ENCODE data around the gene TMCC2.

Gene TMCC2

GRCh38 chr1:205312866-205313562 is 85.3 kb downstream of the TMCC2 start:
- CTCF ChIA-PET, result interaction anchor here (0.6 to 1.5 kb wide), 3 partner anchors 16 to 39 kb away, joined by 3 to 10 read pairs (median 6); no protein-coding TSS in a partner anchor
- POLR2A ChIA-PET (ENCODE audit: low non-redundant PET), result no interaction called here
- peak overlapping the region; percentile 48 for H3K27ac ChIP-seq
- DNase-seq (ENCODE audit: low spot score), result no peak
- no peak for TF ChIP-seq CTCF (conservative IDR thresholded peaks at IDR 0.05; ENCODE audit: low read depth)

- no peak for TF ChIP-seq CTCF (conservative IDR thresholded peaks at IDR 0.05; ENCODE audit: low read depth)
- ChIA-PET CTCF (interaction anchor here (0.6 to 1.5 kb wide), 4 partner anchors 11 to 40 kb away, joined by 3 to 10 read pairs (median 4); no protein-coding TSS in a partner anchor), POLR2A (ENCODE audit: low non-redundant PET) (no interaction called here)
- peak overlapping the region; percentile 48 for H3K27ac ChIP-seq
- no peak for DNase-seq (ENCODE audit: low spot score)
These were observed 86.0 kb downstream of the TMCC2 start for GRCh38 chr1:205313563-205314308.

GRCh38 chr1:205315008-205315618 is 87.4 kb downstream of the TMCC2 start:
- ChIA-PET CTCF (interaction anchor here (0.8 kb wide), 1 partner anchor 42 kb away, joined by 5 read pairs; no protein-coding TSS in a partner anchor), POLR2A (ENCODE audit: low non-redundant PET) (no interaction called here)
- peak overlapping the region; percentile 44 for H3K27ac ChIP-seq
- DNase-seq (ENCODE audit: low spot score), result no peak
- no peak for TF ChIP-seq CTCF (conservative IDR thresholded peaks at IDR 0.05; ENCODE audit: low read depth)

GRCh38 chr1:205316161-205316566 is 88.4 kb downstream of the TMCC2 start:
- CTCF ChIA-PET, result no interaction called here
- no peak for TF ChIP-seq CTCF (conservative IDR thresholded peaks at IDR 0.05; ENCODE audit: low read depth)
- POLR2A ChIA-PET (ENCODE audit: low non-redundant PET), result no interaction called here
- DNase-seq (ENCODE audit: low spot score), result no peak
- peak overlapping the region; percentile 98 for H3K27ac ChIP-seq

GRCh38 chr1:205317311-205317917 is 89.7 kb downstream of the TMCC2 start:
- DNase-seq (ENCODE audit: low spot score), result peak; percentile 63
- no peak for TF ChIP-seq CTCF (conservative IDR thresholded peaks at IDR 0.05; ENCODE audit: low read depth)
- H3K27ac ChIP-seq, result peak overlapping the region; percentile 98
- ChIA-PET CTCF (interaction anchor here (0.5 to 17.7 kb wide), 11 partner anchors 8 to 1673 kb away, joined by 3 to 622 read pairs (median 4); no protein-coding TSS in a partner anchor), POLR2A (ENCODE audit: low non-redundant PET) (interaction anchor here (2.0 to 5.3 kb wide), 2 partner anchors 41 to 44 kb away, joined by 7 to 26 read pairs; no protein-coding TSS in a partner anchor)
